HepG2 (cell line): ENCODE data around the gene NUPR2. TPM values are rescaled to one million over a fixed set of nuclear protein-coding genes. Genes with fewer than 3 reads are reported as not detected.

Source experiments
- CBX1 ChIP-seq: IDR thresholded peaks from one replicate; pipeline ENCODE4 v1.6.1; 2016; ENCODE audit warnings: antibody characterized with exemption, low read depth
- HDAC1 ChIP-seq: sonication (generic); formaldehyde crosslinking; IDR thresholded peaks from 2 replicates; pipeline ENCODE4 v1.5.1; 2020; ENCODE audit warnings: mild to moderate bottlenecking, missing genetic modification reagents
- HHEX ChIP-seq: IDR thresholded peaks from 2 replicates; pipeline ENCODE4 v1.6.1; 2016; ENCODE audit warnings: control low read depth
- JDP2 ChIP-seq: sonication (generic); formaldehyde crosslinking; IDR thresholded peaks from 2 replicates; pipeline ENCODE4 v1.8.1; 2022; ENCODE audit warnings: missing genetic modification reagents, borderline replicate concordance
- KLF13 ChIP-seq: sonication (generic); formaldehyde crosslinking; IDR thresholded peaks from 2 replicates; pipeline ENCODE4 v1.4.0; 2020; ENCODE audit warnings: mild to moderate bottlenecking, missing genetic modification reagents
- PLSCR1 ChIP-seq: sonication (generic); formaldehyde crosslinking; IDR thresholded peaks from 2 replicates; pipeline ENCODE4 v1.5.0; 2020; ENCODE audit warnings: missing genetic modification reagents, mild to moderate bottlenecking, borderline replicate concordance
- RERE ChIP-seq: IDR thresholded peaks from 2 replicates; pipeline ENCODE4 v1.6.1; 2016; ENCODE audit warnings: low read depth, missing genetic modification reagents, missing compliant biosample characterization
- STAG1 ChIP-seq: sonication (generic); formaldehyde crosslinking; IDR thresholded peaks from 2 replicates; pipeline ENCODE4 v1.4.0; 2020; ENCODE audit warnings: missing genetic modification reagents
- TEF ChIP-seq: sonication (generic); formaldehyde crosslinking; IDR thresholded peaks from 2 replicates; pipeline ENCODE4 v1.5.0; 2020; ENCODE audit warnings: missing genetic modification reagents
- TRAFD1 ChIP-seq: sonication (generic); formaldehyde crosslinking; IDR thresholded peaks from 2 replicates; pipeline ENCODE4 v1.5.1; 2020; ENCODE audit warnings: missing genetic modification reagents, mild to moderate bottlenecking, borderline replicate concordance
- ZBTB21 ChIP-seq: sonication (generic); formaldehyde crosslinking; IDR thresholded peaks from 2 replicates; pipeline ENCODE4 v1.4.0; 2020; ENCODE audit warnings: missing genetic modification reagents
- ZBTB7B ChIP-seq: sonication (generic); formaldehyde crosslinking; IDR thresholded peaks from 2 replicates; pipeline ENCODE4 v1.4.0; 2020; ENCODE audit warnings: missing genetic modification reagents
- ZIK1 ChIP-seq: sonication (generic); formaldehyde crosslinking; IDR thresholded peaks from 2 replicates; pipeline ENCODE4 v1.5.0; 2020; ENCODE audit warnings: mild to moderate bottlenecking, low read depth, missing genetic modification reagents, borderline replicate concordance
- ZNF317 ChIP-seq: sonication (generic); formaldehyde crosslinking; IDR thresholded peaks from 2 replicates; pipeline ENCODE4 v1.5.0; 2020; ENCODE audit warnings: mild to moderate bottlenecking, missing genetic modification reagents
- ZNF576 ChIP-seq: sonication (generic); formaldehyde crosslinking; IDR thresholded peaks from 2 replicates; pipeline ENCODE4 v1.4.0; 2020; ENCODE audit warnings: mild to moderate bottlenecking, missing genetic modification reagents
- ZNF766 ChIP-seq: sonication (generic); formaldehyde crosslinking; IDR thresholded peaks from 2 replicates; pipeline ENCODE4 v1.5.0; 2020; ENCODE audit warnings: missing genetic modification reagents, borderline replicate concordance
- ZZZ3 ChIP-seq: sonication (generic); formaldehyde crosslinking; IDR thresholded peaks from 2 replicates; pipeline ENCODE4 v1.4.0; 2020; ENCODE audit warnings: missing genetic modification reagents, mild to moderate bottlenecking, borderline replicate concordance
- polyA plus RNA-seq, 8 experiments: library from polyadenylated mRNA; depleted of rRNA in 3 of 8; stranded (reverse) in 7 of 8; unstranded in 1 of 8; fragments of >200 nt; fragmentation: Illumina TruSeq in 4 of 8; extraction: Trizol in 4 of 8; gene quantifications; 2 replicates each; pipeline versions ENCODE4 v1.2.1 to v1.2.3, GENCODE V29; 2011 to 2016; ENCODE audit warnings: low read depth in 4 of 8, missing spikeins in 1 of 8, mixed read lengths in 1 of 8; ENCODE audit not compliant: insufficient read depth in 1 of 8
- total RNA-seq, 5 experiments: library from RNA; depleted of rRNA; stranded (reverse); fragments of >200 nt; fragmentation: Illumina TruSeq; extraction: Trizol; gene quantifications; 2 replicates each; pipeline ENCODE4 v1.2.3, GENCODE V29; 2016; ENCODE audit warnings: low read depth in 1 of 5

The NUPR2 gene
- total and polyA plus RNA-seq, 2 of the 13 experiments (the other 11 are each of a cell fraction or from before 2014, with no cell fraction given) = not detected

- no peak; the same call in 1 of the 2 replicates for TF ChIP-seq HHEX (CRISPR knock-in tag)
- peak; percentile 78 for TF ChIP-seq CBX1
- no peak; the same call in 1 of the 2 replicates for TF ChIP-seq ZBTB21 (CRISPR knock-in tag)
- peak; percentile 9; the same call in 1 of the 2 replicates for TF ChIP-seq STAG1
- no peak for TF ChIP-seq TEF (CRISPR knock-in tag)
- peak; percentile 51; the same call in 1 of the 2 replicates for TF ChIP-seq ZNF317 (CRISPR knock-in tag)
- TF ChIP-seq ZNF576 = no peak
- no peak for TF ChIP-seq KLF13 (CRISPR knock-in tag)
- no peak for TF ChIP-seq ZNF766
- TF ChIP-seq ZZZ3 (CRISPR knock-in tag) = peak; percentile 60; the same call in 1 of the 2 replicates
- TF ChIP-seq JDP2 = no peak; the same call in 1 of the 2 replicates
- no peak for TF ChIP-seq PLSCR1 (CRISPR knock-in tag)
- 0 out of 2 replicates have a peak, but pooled peaks have one; percentile 43 for TF ChIP-seq TRAFD1 (CRISPR knock-in tag)
- no peak for TF ChIP-seq ZBTB7B (CRISPR knock-in tag)
- TF ChIP-seq HDAC1 (CRISPR knock-in tag) = peak; percentile 93
- no peak for TF ChIP-seq RERE (CRISPR knock-in tag)
- peak; percentile 81; the same call in 1 of the 2 replicates for TF ChIP-seq ZIK1 (CRISPR knock-in tag)
Observed at GRCh38 chr7:56106108-56107073, 9.8 kb downstream of the NUPR2 start, which contains the start of gene CHCHD2 (continued).
